PC-3 (cell line): ENCODE results near the gene ANKRD42.

Source experiments
- EZH2 ChIP-seq: fragments of 300-600 bp; sonication (generic); IDR thresholded peaks from one replicate; pipeline ENCODE4 v1.6.1; 2017; ENCODE audit warnings: antibody characterized with exemption, mild to moderate bottlenecking, low read length; ENCODE audit not compliant: unreplicated experiment
- EZH2phosphoT487 ChIP-seq: fragments of 300-600 bp; sonication (generic); IDR thresholded peaks from 2 replicates; pipeline ENCODE4 v1.6.1; 2018; ENCODE audit warnings: mild to moderate bottlenecking, antibody characterized with exemption, low read length, borderline replicate concordance
- TF ChIP-seq, protein P1 (sequence below): fragments of 300-600 bp; sonication (generic); conservative IDR thresholded peaks from 2 replicates; pipeline ENCODE4 v1.5.1; 2017; ENCODE audit warnings: antibody characterized with exemption, low read depth, mild to moderate bottlenecking, low read length

DNA sequence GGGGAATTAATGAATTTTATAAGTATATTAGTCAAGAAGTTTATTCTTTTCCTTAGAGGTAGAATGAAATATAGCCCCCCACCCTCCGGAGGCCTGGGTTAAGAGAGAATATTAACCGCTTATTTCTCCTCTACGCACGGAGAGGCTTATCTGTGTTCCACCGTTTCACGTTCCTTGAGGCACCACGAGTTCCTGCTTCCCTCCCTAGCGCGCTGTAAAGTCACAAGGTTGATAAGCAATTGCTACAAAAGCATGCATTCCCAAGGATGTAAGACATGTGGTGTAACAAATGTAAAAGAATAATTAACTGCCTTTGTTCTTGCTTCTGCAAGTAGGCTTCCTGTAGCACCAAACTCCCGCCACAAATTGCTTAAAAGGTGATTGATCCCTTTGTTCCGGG, 1.5 kb upstream of the ANKRD42 start:
- TF ChIP-seq, protein P1, sequence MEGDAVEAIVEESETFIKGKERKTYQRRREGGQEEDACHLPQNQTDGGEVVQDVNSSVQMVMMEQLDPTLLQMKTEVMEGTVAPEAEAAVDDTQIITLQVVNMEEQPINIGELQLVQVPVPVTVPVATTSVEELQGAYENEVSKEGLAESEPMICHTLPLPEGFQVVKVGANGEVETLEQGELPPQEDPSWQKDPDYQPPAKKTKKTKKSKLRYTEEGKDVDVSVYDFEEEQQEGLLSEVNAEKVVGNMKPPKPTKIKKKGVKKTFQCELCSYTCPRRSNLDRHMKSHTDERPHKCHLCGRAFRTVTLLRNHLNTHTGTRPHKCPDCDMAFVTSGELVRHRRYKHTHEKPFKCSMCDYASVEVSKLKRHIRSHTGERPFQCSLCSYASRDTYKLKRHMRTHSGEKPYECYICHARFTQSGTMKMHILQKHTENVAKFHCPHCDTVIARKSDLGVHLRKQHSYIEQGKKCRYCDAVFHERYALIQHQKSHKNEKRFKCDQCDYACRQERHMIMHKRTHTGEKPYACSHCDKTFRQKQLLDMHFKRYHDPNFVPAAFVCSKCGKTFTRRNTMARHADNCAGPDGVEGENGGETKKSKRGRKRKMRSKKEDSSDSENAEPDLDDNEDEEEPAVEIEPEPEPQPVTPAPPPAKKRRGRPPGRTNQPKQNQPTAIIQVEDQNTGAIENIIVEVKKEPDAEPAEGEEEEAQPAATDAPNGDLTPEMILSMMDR, result no peak
- TF ChIP-seq EZH2 (no peak), EZH2phosphoT487 (no peak)
